H7 (cell line): ENCODE measurements around the gene CLTCL1. TPM values are rescaled to one million over a fixed set of nuclear protein-coding genes. Genes with fewer than 3 reads are reported as not detected.

ENCODE experiments used
- DNase-seq: peaks from one replicate; pipeline ENCODE4 v3.0.0; 2012
- H3K27me3 ChIP-seq: 2 replicates; pipeline ENCODE4 v1.6.0; 2011; ENCODE audit warnings: mild to moderate bottlenecking, low read length; ENCODE audit not compliant: control insufficient read depth, insufficient read depth
- H3K36me3 ChIP-seq: replicated peaks from 2 replicates; pipeline ENCODE4 v1.5.1; 2011; ENCODE audit warnings: low read length; ENCODE audit not compliant: control insufficient read depth, insufficient read depth
- H3K4me3 ChIP-seq: 2 replicates; pipeline ENCODE4 v1.5.1; 2011; ENCODE audit warnings: low read depth, mild to moderate bottlenecking, control low read depth, low read length, moderate library complexity; ENCODE audit not compliant: insufficient read depth
- total RNA-seq: library from RNA; depleted of rRNA; stranded (reverse); fragments of >200 nt; shearing (Covaris generic); gene quantifications from 2 replicates; pipeline ENCODE4 v1.2.3, GENCODE V29; 2014

The CLTCL1 gene
- total RNA-seq, 1 experiment from 2014 or later = 10.3 TPM

GRCh38 chr22:19178657-19179496, 112.6 kb downstream of the CLTCL1 start, which contains the start of gene SLC25A1:
Gene SLC25A1, minus strand, starts transcription at chr22:19178736. Its CDS starts 63 bp downstream, at chr22:19178673.
- peak; percentile 99 for DNase-seq
- Histone ChIP-seq H3K4me3 (peak within 1 kb of the TSS; percentile 87), H3K27me3 (no peaks in the 10 kb centered on the region), H3K36me3 (peaks cover 6% of the 10 kb centered on the region)

GRCh38 chr22:19178065-19178656, 113.4 kb downstream of the CLTCL1 start:
- peaks cover 8% of the 10 kb centered on the region for H3K36me3 ChIP-seq
- peak; percentile 91 for DNase-seq
- peak overlapping the region; percentile 87 for H3K4me3 ChIP-seq
- no peaks in the 10 kb centered on the region for H3K27me3 ChIP-seq

- Histone ChIP-seq H3K36me3 (peaks cover 8% of the 10 kb centered on the region), H3K4me3 (peak overlapping the region; percentile 87), H3K27me3 (no peaks in the 10 kb centered on the region)
- DNase-seq = peak; percentile 79
Measured at GRCh38 chr22:19177164-19178064, 114.1 kb downstream of the CLTCL1 start.

- no peak overlapping the region; the same call in 1 of the 2 replicates for H3K4me3 ChIP-seq
Measured at GRCh38 chr22:19176732-19177131, 114.8 kb downstream of the CLTCL1 start.

GRCh38 chr22:19176175-19176643, 115.3 kb downstream of the CLTCL1 start:
- Histone ChIP-seq H3K4me3 (no peak overlapping the region), H3K36me3 (peaks cover 8% of the 10 kb centered on the region), H3K27me3 (no peaks in the 10 kb centered on the region; the same call in 1 of the 2 replicates)
- peak; percentile 68 for DNase-seq

More at GRCh38 chr22:19176732-19177131, 114.8 kb downstream of the CLTCL1 start:
- Histone ChIP-seq H3K36me3 (peaks cover 8% of the 10 kb centered on the region), H3K27me3 (no peaks in the 10 kb centered on the region)
- no peak for DNase-seq

GRCh38 chr22:19175602-19176174, 115.8 kb downstream of the CLTCL1 start:
- Histone ChIP-seq H3K36me3 (peaks cover 8% of the 10 kb centered on the region), H3K27me3 (peaks cover 5% of the 10 kb centered on the region), H3K4me3 (no peak overlapping the region)
- no peak for DNase-seq

GRCh38 chr22:19175026-19175601, 116.4 kb downstream of the CLTCL1 start:
- Histone ChIP-seq H3K36me3 (peaks cover 8% of the 10 kb centered on the region), H3K27me3 (peaks cover 11% of the 10 kb centered on the region), H3K4me3 (no peak overlapping the region)
- DNase-seq = no peak

- Histone ChIP-seq H3K27me3 (peaks cover 18% of the 10 kb centered on the region), H3K4me3 (no peak overlapping the region), H3K36me3 (peaks cover 8% of the 10 kb centered on the region)
- DNase-seq = peak; percentile 69
Measured at GRCh38 chr22:19174106-19175025, 117.2 kb downstream of the CLTCL1 start.

GRCh38 chr22:19173047-19174035, 118.2 kb downstream of the CLTCL1 start:
- H3K36me3 ChIP-seq = peaks cover 8% of the 10 kb centered on the region
- peak overlapping the region; percentile 13; the same call in 1 of the 2 replicates for H3K4me3 ChIP-seq
- H3K27me3 ChIP-seq = peaks cover 28% of the 10 kb centered on the region
- no peak for DNase-seq

GRCh38 chr22:19172213-19173046, 119.1 kb downstream of the CLTCL1 start:
- peaks cover 8% of the 10 kb centered on the region for H3K36me3 ChIP-seq
- H3K27me3 ChIP-seq = peaks cover 36% of the 10 kb centered on the region
- DNase-seq = no peak
- peak overlapping the region; percentile 90 for H3K4me3 ChIP-seq

- H3K4me3 ChIP-seq = peak overlapping the region; percentile 23; the same call in 1 of the 2 replicates
- no peak for DNase-seq
- H3K36me3 ChIP-seq = peaks cover 2% of the 10 kb centered on the region
- H3K27me3 ChIP-seq = peaks cover 47% of the 10 kb centered on the region
Measured at GRCh38 chr22:19169947-19170318, 121.6 kb downstream of the CLTCL1 start.
